HepG2 (cell line): Measurements from ENCODE around the gene PSMD6. TPM values are rescaled to one million over a fixed set of nuclear protein-coding genes. Genes with fewer than 3 reads are reported as not detected.
A peak's percentile ranks its signal among the peaks of the same experiment; 100 is the strongest.

Experiments
- ATF7-NPFF ChIP-seq: sonication (generic); formaldehyde crosslinking; IDR thresholded peaks from 2 replicates; pipeline ENCODE4 v1.8.1; 2023; ENCODE audit warnings: mild to moderate bottlenecking, low read depth, missing genetic modification reagents, moderate library complexity
- ATRX ChIP-seq: sonication (generic); formaldehyde crosslinking; IDR thresholded peaks from 2 replicates; pipeline ENCODE4 v1.4.0; 2020; ENCODE audit warnings: missing genetic modification reagents, borderline replicate concordance
- BRD4 ChIP-seq: sonication (generic); formaldehyde crosslinking; IDR thresholded peaks from 2 replicates; pipeline ENCODE4 v1.4.0; 2020; ENCODE audit warnings: missing genetic modification reagents
- CEBPG ChIP-seq: IDR thresholded peaks from 2 replicates; pipeline ENCODE4 v1.6.1; 2016
- CTCF ChIP-seq: sonication (generic); formaldehyde crosslinking; IDR thresholded peaks from 2 replicates; pipeline ENCODE4 v1.5.0; 2020; ENCODE audit warnings: mild to moderate bottlenecking, missing genetic modification reagents, moderate library complexity
- EP300 ChIP-seq, 3 experiments: sonication (generic) in 1 of 3; formaldehyde crosslinking in 1 of 3; IDR thresholded peaks; 2 replicates each; pipeline versions ENCODE4 v1.5.1 to v1.6.1; 2011 to 2020; ENCODE audit warnings: low read depth in 2 of 3, low read length in 2 of 3, borderline replicate concordance in 1 of 3, improper control_type of control experiment in 1 of 3, mild to moderate bottlenecking in 1 of 3, missing genetic modification reagents in 1 of 3, moderate library complexity in 1 of 3
- FOXA3 ChIP-seq: IDR thresholded peaks from 2 replicates; pipeline ENCODE4 v1.6.1; 2016; ENCODE audit warnings: missing genetic modification reagents, missing compliant biosample characterization
- GPN1 ChIP-seq: sonication (generic); formaldehyde crosslinking; IDR thresholded peaks from 2 replicates; pipeline ENCODE4 v1.5.1; 2020; ENCODE audit warnings: missing genetic modification reagents, borderline replicate concordance
- HBP1 ChIP-seq: IDR thresholded peaks from 2 replicates; pipeline ENCODE4 v1.6.1; 2016; ENCODE audit warnings: low read depth, control low read depth
- NFKB2 ChIP-seq: sonication (generic); formaldehyde crosslinking; IDR thresholded peaks from 2 replicates; pipeline ENCODE4 v1.4.0; 2020; ENCODE audit warnings: missing genetic modification reagents, borderline replicate concordance
- NKX3-1 ChIP-seq: sonication (generic); formaldehyde crosslinking; IDR thresholded peaks from 2 replicates; pipeline ENCODE4 v1.5.0; 2020; ENCODE audit warnings: missing genetic modification reagents
- SP2 ChIP-seq: sonication (generic); formaldehyde crosslinking; IDR thresholded peaks from 2 replicates; pipeline ENCODE4 v1.5.1; 2020; ENCODE audit warnings: mild to moderate bottlenecking, missing genetic modification reagents
- ZFP37 ChIP-seq: sonication (generic); formaldehyde crosslinking; IDR thresholded peaks from 2 replicates; pipeline ENCODE4 v1.4.0; 2020; ENCODE audit warnings: missing genetic modification reagents, borderline replicate concordance
- ZNF251 ChIP-seq: sonication (generic); formaldehyde crosslinking; IDR thresholded peaks from 2 replicates; pipeline ENCODE4 v1.9.0; 2021; ENCODE audit warnings: mild to moderate bottlenecking, missing genetic modification reagents
- ZNF430 ChIP-seq: sonication (generic); formaldehyde crosslinking; IDR thresholded peaks from 2 replicates; pipeline ENCODE4 v1.9.0; 2021; ENCODE audit warnings: mild to moderate bottlenecking, missing genetic modification reagents
- ZNF44 ChIP-seq: sonication (generic); formaldehyde crosslinking; IDR thresholded peaks from 2 replicates; pipeline ENCODE4 v1.5.1; 2020; ENCODE audit warnings: mild to moderate bottlenecking, missing genetic modification reagents
- ZNF446 ChIP-seq: sonication (generic); formaldehyde crosslinking; IDR thresholded peaks from 2 replicates; pipeline ENCODE4 v1.5.0; 2020; ENCODE audit warnings: mild to moderate bottlenecking, missing genetic modification reagents
- ZNF510 ChIP-seq: sonication (generic); formaldehyde crosslinking; IDR thresholded peaks from 2 replicates; pipeline ENCODE4 v1.4.0; 2020; ENCODE audit warnings: low read depth, mild to moderate bottlenecking, missing genetic modification reagents
- ZNF850 ChIP-seq: sonication (generic); formaldehyde crosslinking; conservative IDR thresholded peaks from 2 replicates; pipeline ENCODE4 v1.9.0; 2021; ENCODE audit warnings: mild to moderate bottlenecking, missing genetic modification reagents
- ZSCAN22 ChIP-seq: sonication (generic); formaldehyde crosslinking; IDR thresholded peaks from 2 replicates; pipeline ENCODE4 v1.4.0; 2020; ENCODE audit warnings: mild to moderate bottlenecking, missing genetic modification reagents
- polyA plus RNA-seq, 8 experiments: library from polyadenylated mRNA; depleted of rRNA in 3 of 8; stranded (reverse) in 7 of 8; unstranded in 1 of 8; fragments of >200 nt; fragmentation: Illumina TruSeq in 4 of 8; extraction: Trizol in 4 of 8; gene quantifications; 2 replicates each; pipeline versions ENCODE4 v1.2.1 to v1.2.3, GENCODE V29; 2011 to 2016; ENCODE audit warnings: low read depth in 4 of 8, missing spikeins in 1 of 8, mixed read lengths in 1 of 8; ENCODE audit not compliant: insufficient read depth in 1 of 8
- total RNA-seq, 5 experiments: library from RNA; depleted of rRNA; stranded (reverse); fragments of >200 nt; fragmentation: Illumina TruSeq; extraction: Trizol; gene quantifications; 2 replicates each; pipeline ENCODE4 v1.2.3, GENCODE V29; 2016; ENCODE audit warnings: low read depth in 1 of 5
- TF ChIP-seq, protein P1 (sequence below): sonication (generic); IDR thresholded peaks from 2 replicates; pipeline ENCODE4 v1.6.1; 2016; ENCODE audit warnings: low read depth, borderline replicate concordance
- TF ChIP-seq, protein P2 (sequence below): sonication (generic); formaldehyde crosslinking; IDR thresholded peaks from 2 replicates; pipeline ENCODE4 v1.5.0; 2020; ENCODE audit warnings: mild to moderate bottlenecking, missing genetic modification reagents

PSMD6 gene
- total and polyA plus RNA-seq, 2 of the 13 experiments (the other 11 are each of a cell fraction or from before 2014, with no cell fraction given), result 36.8 to 117 TPM

DNA sequence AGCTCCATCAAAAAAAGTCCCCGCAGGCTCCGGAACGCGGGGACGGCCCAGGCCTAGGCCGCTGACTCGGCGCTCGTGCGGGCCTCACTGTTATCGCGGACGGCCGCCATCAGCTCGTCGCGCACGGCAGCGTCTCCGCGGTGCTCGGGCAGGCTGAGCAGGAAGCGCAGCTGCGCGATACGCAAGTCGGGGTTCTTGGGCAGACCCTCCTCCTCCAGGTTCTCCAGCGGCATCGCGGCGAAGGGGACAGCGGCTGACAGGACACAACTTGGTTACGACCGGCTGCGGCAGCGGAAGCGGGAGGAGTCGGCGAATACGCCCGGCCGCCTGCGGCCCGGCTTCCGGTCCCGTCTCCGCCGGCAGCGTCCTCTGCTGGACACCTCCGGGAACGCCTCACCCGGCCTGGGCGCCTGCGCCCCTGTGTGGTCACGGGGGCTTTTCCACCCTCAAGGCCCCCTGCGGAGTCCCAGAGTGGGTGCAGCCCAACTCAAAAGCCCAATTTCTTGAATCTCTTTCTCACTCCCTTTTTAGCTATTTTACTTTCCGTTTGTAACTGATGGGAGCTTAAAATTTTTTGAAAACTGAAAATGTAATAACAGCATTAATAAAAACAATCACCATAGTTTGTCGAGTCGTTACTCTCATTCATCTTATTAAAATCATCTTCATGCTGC is at the start of gene PSMD6 (continued):
- TF ChIP-seq, protein P1, sequence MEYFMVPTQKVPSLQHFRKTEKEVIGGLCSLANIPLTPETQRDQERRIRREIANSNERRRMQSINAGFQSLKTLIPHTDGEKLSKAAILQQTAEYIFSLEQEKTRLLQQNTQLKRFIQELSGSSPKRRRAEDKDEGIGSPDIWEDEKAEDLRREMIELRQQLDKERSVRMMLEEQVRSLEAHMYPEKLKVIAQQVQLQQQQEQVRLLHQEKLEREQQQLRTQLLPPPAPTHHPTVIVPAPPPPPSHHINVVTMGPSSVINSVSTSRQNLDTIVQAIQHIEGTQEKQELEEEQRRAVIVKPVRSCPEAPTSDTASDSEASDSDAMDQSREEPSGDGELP, result peak; percentile 67; the same call in 1 of the 2 replicates
- TF ChIP-seq NFKB2 (CRISPR knock-in tag) (peak; percentile 94; the same call in 1 of the 2 replicates), EP300 (IDR thresholded peaks at IDR 0.05; ENCODE audit: low read depth in 2 of 2, low read length in 2 of 2) (0 out of 4 replicates have a peak, but pooled peaks of 1 of the 2 experiments have one; percentile 19), EP300 (CRISPR knock-in tag; IDR thresholded peaks at IDR 0.05; ENCODE audit: borderline replicate concordance) (peak; percentile 31; the same call in 1 of the 2 replicates), ATRX (no peak), ZNF251 (CRISPR knock-in tag) (no peak), CTCF (CRISPR knock-in tag) (peak; percentile 99), ZFP37 (CRISPR knock-in tag) (0 out of 2 replicates have a peak, but pooled peaks have one; percentile 19), NKX3-1 (0 out of 2 replicates have a peak, but pooled peaks have one; percentile 60), ZNF850 (no peak), BRD4 (CRISPR knock-in tag) (peak; percentile 64), ZNF44 (CRISPR knock-in tag) (no peak), CEBPG (0 out of 2 replicates have a peak, but pooled peaks have one; percentile 3), ZNF446 (CRISPR knock-in tag) (0 out of 2 replicates have a peak, but pooled peaks have one; percentile 69), ZNF430 (CRISPR knock-in tag) (peak; percentile 74), ZSCAN22 (CRISPR knock-in tag) (no peak), SP2 (peak; percentile 65), HBP1 (CRISPR knock-in tag) (no peak; the same call in 1 of the 2 replicates), GPN1 (no peak), ZNF510 (CRISPR knock-in tag) (peak; percentile 30; the same call in 1 of the 2 replicates), ATF7-NPFF (peak; percentile 80), FOXA3 (CRISPR knock-in tag) (peak; percentile 72)
- TF ChIP-seq, protein P2, sequence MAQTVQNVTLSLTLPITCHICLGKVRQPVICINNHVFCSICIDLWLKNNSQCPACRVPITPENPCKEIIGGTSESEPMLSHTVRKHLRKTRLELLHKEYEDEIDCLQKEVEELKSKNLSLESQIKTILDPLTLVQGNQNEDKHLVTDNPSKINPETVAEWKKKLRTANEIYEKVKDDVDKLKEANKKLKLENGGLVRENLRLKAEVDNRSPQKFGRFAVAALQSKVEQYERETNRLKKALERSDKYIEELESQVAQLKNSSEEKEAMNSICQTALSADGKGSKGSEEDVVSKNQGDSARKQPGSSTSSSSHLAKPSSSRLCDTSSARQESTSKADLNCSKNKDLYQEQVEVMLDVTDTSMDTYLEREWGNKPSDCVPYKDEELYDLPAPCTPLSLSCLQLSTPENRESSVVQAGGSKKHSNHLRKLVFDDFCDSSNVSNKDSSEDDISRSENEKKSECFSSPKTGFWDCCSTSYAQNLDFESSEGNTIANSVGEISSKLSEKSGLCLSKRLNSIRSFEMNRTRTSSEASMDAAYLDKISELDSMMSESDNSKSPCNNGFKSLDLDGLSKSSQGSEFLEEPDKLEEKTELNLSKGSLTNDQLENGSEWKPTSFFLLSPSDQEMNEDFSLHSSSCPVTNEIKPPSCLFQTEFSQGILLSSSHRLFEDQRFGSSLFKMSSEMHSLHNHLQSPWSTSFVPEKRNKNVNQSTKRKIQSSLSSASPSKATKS, result 0 out of 2 replicates have a peak, but pooled peaks have one; percentile 27
